H9 (cell line): Measurements from ENCODE around the gene SYT11. TPM values are rescaled to one million over a fixed set of nuclear protein-coding genes. Genes with fewer than 3 reads are reported as not detected.

Experiments
- DNase-seq: peaks from one replicate; pipeline ENCODE4 v3.0.0-alpha.2; 2017
- H2AFZ ChIP-seq: one replicate; pipeline ENCODE4 v1.6.1; 2013; ENCODE audit warnings: mild to moderate bottlenecking, low read length, control low read depth, moderate library complexity
- H2AK5ac ChIP-seq: 2 replicates; pipeline ENCODE4 v1.6.1; 2013; ENCODE audit warnings: low read length, control low read depth, mixed read lengths; ENCODE audit not compliant: insufficient read length
- H2BK120ac ChIP-seq: one replicate; pipeline ENCODE4 v1.6.1; 2013; ENCODE audit warnings: low read depth, mild to moderate bottlenecking, low read length, control low read depth, inconsistent platforms; ENCODE audit not compliant: poor library complexity, severe bottlenecking
- H2BK12ac ChIP-seq: 2 replicates; pipeline ENCODE4 v1.6.1; 2013; ENCODE audit warnings: low read length, control low read depth, mixed read lengths, low read depth; ENCODE audit not compliant: insufficient read length
- H2BK15ac ChIP-seq: 2 replicates; pipeline ENCODE4 v1.6.1; 2013; ENCODE audit warnings: low read depth, low read length, control low read depth
- H2BK20ac ChIP-seq: one replicate; pipeline ENCODE4 v1.6.1; 2013; ENCODE audit warnings: low read depth, mild to moderate bottlenecking, low read length, control low read depth, inconsistent platforms; ENCODE audit not compliant: poor library complexity, severe bottlenecking
- H2BK5ac ChIP-seq: 2 replicates; pipeline ENCODE4 v1.6.1; 2013; ENCODE audit warnings: low read length, control low read depth, mixed read lengths; ENCODE audit not compliant: insufficient read length
- H3K14ac ChIP-seq: 2 replicates; pipeline ENCODE4 v1.6.1; 2013; ENCODE audit warnings: low read length, control low read depth; ENCODE audit not compliant: insufficient read depth
- H3K18ac ChIP-seq: 2 replicates; pipeline ENCODE4 v1.6.1; 2013; ENCODE audit warnings: low read depth, mild to moderate bottlenecking, mixed read lengths, low read length, control low read depth; ENCODE audit not compliant: insufficient read length
- H3K23ac ChIP-seq: 2 replicates; pipeline ENCODE4 v1.6.1; 2013; ENCODE audit warnings: low read length, control low read depth, mixed read lengths, low read depth; ENCODE audit not compliant: insufficient read length
- H3K23me2 ChIP-seq: 2 replicates; pipeline ENCODE4 v1.6.1; 2013; ENCODE audit warnings: low read depth, mild to moderate bottlenecking, mixed read lengths, low read length, control low read depth; ENCODE audit not compliant: insufficient read length, poor library complexity, severe bottlenecking
- H3K27ac ChIP-seq: 2 replicates; pipeline ENCODE4 v1.5.1; 2013; ENCODE audit warnings: low read length, control low read depth, mixed read lengths, low read depth; ENCODE audit not compliant: insufficient read length
- H3K27me3 ChIP-seq: 2 replicates; pipeline ENCODE4 v1.6.1; 2013; ENCODE audit warnings: low read length, control low read depth, inconsistent platforms; ENCODE audit not compliant: insufficient read depth
- H3K4ac ChIP-seq: 2 replicates; pipeline ENCODE4 v1.6.1; 2013; ENCODE audit warnings: low read depth, mild to moderate bottlenecking, control low read depth, inconsistent platforms, low read length, moderate library complexity
- H3K4me1 ChIP-seq: 2 replicates; pipeline ENCODE4 v1.6.1; 2013; ENCODE audit warnings: low read length, control low read depth, inconsistent platforms; ENCODE audit not compliant: insufficient read depth
- H3K4me2 ChIP-seq: 2 replicates; pipeline ENCODE4 v1.6.1; 2013; ENCODE audit warnings: low read length, control low read depth, mixed read lengths; ENCODE audit not compliant: insufficient read length, insufficient read depth
- H3K56ac ChIP-seq: 2 replicates; pipeline ENCODE4 v1.6.1; 2013; ENCODE audit warnings: low read depth, mild to moderate bottlenecking, mixed read lengths, low read length, control low read depth; ENCODE audit not compliant: insufficient read length
- H3K79me1 ChIP-seq: 2 replicates; pipeline ENCODE4 v1.6.1; 2013; ENCODE audit warnings: low read depth, mild to moderate bottlenecking, moderate library complexity, low read length, control low read depth, inconsistent platforms; ENCODE audit not compliant: insufficient read depth, poor library complexity, severe bottlenecking
- H3K79me2 ChIP-seq: 2 replicates; pipeline ENCODE4 v1.6.1; 2013; ENCODE audit warnings: low read length, control low read depth, inconsistent platforms; ENCODE audit not compliant: insufficient read depth
- H3K9ac ChIP-seq: 2 replicates; pipeline ENCODE4 v1.6.1; 2013; ENCODE audit warnings: low read length, control low read depth, mixed read lengths; ENCODE audit not compliant: insufficient read length; ENCODE audit errors: extremely low read depth
- H3K9me3 ChIP-seq: one replicate; pipeline ENCODE4 v1.6.1; 2013; ENCODE audit warnings: low read depth, low read length, inconsistent platforms; ENCODE audit not compliant: control insufficient read depth
- H3T11ph ChIP-seq: one replicate; pipeline ENCODE4 v1.6.1; 2013; ENCODE audit warnings: mild to moderate bottlenecking, low read length, control low read depth, inconsistent platforms
- H4K20me1 ChIP-seq: one replicate; pipeline ENCODE4 v1.6.1; 2013; ENCODE audit not compliant: control insufficient read depth, insufficient read length, insufficient read depth
- H4K5ac ChIP-seq: 2 replicates; pipeline ENCODE4 v1.6.1; 2013; ENCODE audit warnings: low read depth, mild to moderate bottlenecking, mixed read lengths, low read length, control low read depth; ENCODE audit not compliant: insufficient read length
- H4K8ac ChIP-seq: replicated peaks from 2 replicates; pipeline ENCODE4 v1.6.1; 2013; ENCODE audit warnings: low read length, control low read depth, mixed read lengths, low read depth; ENCODE audit not compliant: insufficient read length
- H4K91ac ChIP-seq: 2 replicates; pipeline ENCODE4 v1.6.1; 2013; ENCODE audit warnings: low read depth, mild to moderate bottlenecking, moderate library complexity, mixed read lengths, low read length, control low read depth; ENCODE audit not compliant: insufficient read length
- H3K27ac Mint-ChIP-seq, 3 experiments: 2 replicates in 2 of 3; 3 replicates in 1 of 3; pipeline ENCODE4 v1.8.0; 2020 to 2021; ENCODE audit warnings: mixed read lengths in 3 of 3, mild to moderate bottlenecking in 1 of 3, moderate library complexity in 1 of 3
- H3K27me3 Mint-ChIP-seq: 2 replicates; pipeline ENCODE4 v1.8.0; 2021; ENCODE audit warnings: low read depth, mild to moderate bottlenecking, moderate library complexity, mixed read lengths
- H3K36me3 Mint-ChIP-seq, 3 experiments: 2 replicates in 2 of 3; 3 replicates in 1 of 3; pipeline ENCODE4 v1.8.0; 2020 to 2021; ENCODE audit warnings: low read depth in 3 of 3, mixed read lengths in 3 of 3; ENCODE audit not compliant: insufficient read depth in 1 of 3
- H3K4me1 Mint-ChIP-seq, 2 experiments: 2 replicates each; pipeline ENCODE4 v1.8.0; 2020; ENCODE audit warnings: mixed read lengths in 2 of 2
- H3K4me3 Mint-ChIP-seq, 2 experiments: 2 replicates in 1 of 2; 3 replicates in 1 of 2; pipeline ENCODE4 v1.8.0; 2020 to 2021; ENCODE audit warnings: mild to moderate bottlenecking in 2 of 2, mixed read lengths in 2 of 2, moderate library complexity in 1 of 2
- H3K9me3 Mint-ChIP-seq, 2 experiments: 2 replicates in 1 of 2; 3 replicates in 1 of 2; pipeline ENCODE4 v1.8.0; 2020; ENCODE audit warnings: mild to moderate bottlenecking in 2 of 2, mixed read lengths in 2 of 2, moderate library complexity in 1 of 2
- WGBS: extraction: QIAGEN DNeasy Blood & Tissue Kit; methylation state at CpG from one replicate; pipeline ENCODE4 v1.1.7; 2013; ENCODE audit warnings: missing lambda C conversion rate, low lambda C conversion rate, mixed read lengths; ENCODE audit not compliant: insufficient read length; ENCODE audit errors: extremely low coverage; 5-methylcytosine and 5-hydroxymethylcytosine counted together
- total RNA-seq: library from RNA; stranded (reverse); gene quantifications from 2 replicates; pipeline ENCODE4 v1.2.1, GENCODE V29; 2021
- TF ChIP-seq, protein P1 (sequence below): fragments of 200-600 bp; sonication (generic); conservative IDR thresholded peaks from 3 replicates; pipeline ENCODE4 v1.8.0; 2021; ENCODE audit warnings: antibody characterized with exemption, mild to moderate bottlenecking

SYT11 gene
- total RNA-seq, 1 experiment from 2014 or later, result 0.28 TPM

DNA sequence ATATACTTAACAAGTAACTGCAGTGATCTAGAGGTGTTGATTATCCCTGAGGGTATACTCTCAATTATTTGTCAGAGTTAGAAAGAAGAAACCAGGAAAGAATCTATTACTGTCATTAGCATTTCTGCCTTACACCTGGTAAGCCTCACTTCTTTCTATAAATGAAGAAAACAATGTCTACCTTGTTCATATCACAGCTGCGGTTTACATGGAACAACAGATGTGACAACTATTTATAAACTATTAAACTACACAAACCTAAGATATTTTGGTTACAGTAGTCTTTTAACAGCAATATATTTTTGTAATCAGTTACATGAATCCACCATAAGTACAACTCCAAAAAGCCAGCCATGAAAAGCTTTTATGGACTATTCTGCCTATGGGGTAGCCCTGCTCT is 43.0 kb upstream of the SYT11 start:
- H4K5ac ChIP-seq, result no peak overlapping the region
- H3K79me1 ChIP-seq, result no peaks in the 10 kb centered on the region
- no peak overlapping the region for H3K27ac ChIP-seq
- H3K4me2 ChIP-seq, result no peak overlapping the region
- no peak overlapping the region for H2BK12ac ChIP-seq
- DNase-seq, result no peak
- no peak overlapping the region for H4K8ac ChIP-seq
- Mint-ChIP-seq H3K36me3 (peaks cover 36 to 76% (median 66%) of the 10 kb centered on the region in 3 experiments; a peak in 6 of 7 replicates), H3K9me3 (no peaks in the 10 kb centered on the region), H3K4me1 (peaks cover 12% of the 10 kb centered on the region in 2 experiments), H3K27ac (no peak overlapping the region), H3K4me3 (no peak overlapping the region), H3K27me3 (no peaks in the 10 kb centered on the region)
- no peaks in the 10 kb centered on the region for H3K23me2 ChIP-seq
- no peak overlapping the region for H2AK5ac ChIP-seq
- H2AFZ ChIP-seq, result no peak overlapping the region
- no peak overlapping the region for H3K23ac ChIP-seq
- no peaks in the 10 kb centered on the region for H4K20me1 ChIP-seq
- no peaks in the 10 kb centered on the region for H3K9me3 ChIP-seq
- no peaks in the 10 kb centered on the region for H3K4me1 ChIP-seq
- H2BK20ac ChIP-seq, result no peak overlapping the region
- H3K14ac ChIP-seq, result no peak overlapping the region
- no peak overlapping the region for H2BK5ac ChIP-seq
- H3K9ac ChIP-seq, result no peak overlapping the region
- no peaks in the 10 kb centered on the region for H3K79me2 ChIP-seq
- WGBS, result no CpG with 5 or more reads among the region's 1 CpG
- TF ChIP-seq, protein P1, sequence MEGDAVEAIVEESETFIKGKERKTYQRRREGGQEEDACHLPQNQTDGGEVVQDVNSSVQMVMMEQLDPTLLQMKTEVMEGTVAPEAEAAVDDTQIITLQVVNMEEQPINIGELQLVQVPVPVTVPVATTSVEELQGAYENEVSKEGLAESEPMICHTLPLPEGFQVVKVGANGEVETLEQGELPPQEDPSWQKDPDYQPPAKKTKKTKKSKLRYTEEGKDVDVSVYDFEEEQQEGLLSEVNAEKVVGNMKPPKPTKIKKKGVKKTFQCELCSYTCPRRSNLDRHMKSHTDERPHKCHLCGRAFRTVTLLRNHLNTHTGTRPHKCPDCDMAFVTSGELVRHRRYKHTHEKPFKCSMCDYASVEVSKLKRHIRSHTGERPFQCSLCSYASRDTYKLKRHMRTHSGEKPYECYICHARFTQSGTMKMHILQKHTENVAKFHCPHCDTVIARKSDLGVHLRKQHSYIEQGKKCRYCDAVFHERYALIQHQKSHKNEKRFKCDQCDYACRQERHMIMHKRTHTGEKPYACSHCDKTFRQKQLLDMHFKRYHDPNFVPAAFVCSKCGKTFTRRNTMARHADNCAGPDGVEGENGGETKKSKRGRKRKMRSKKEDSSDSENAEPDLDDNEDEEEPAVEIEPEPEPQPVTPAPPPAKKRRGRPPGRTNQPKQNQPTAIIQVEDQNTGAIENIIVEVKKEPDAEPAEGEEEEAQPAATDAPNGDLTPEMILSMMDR, result no peak
- no peak overlapping the region for H2BK15ac ChIP-seq
- no peak overlapping the region for H2BK120ac ChIP-seq
- no peak overlapping the region for H3K56ac ChIP-seq
- H3K27me3 ChIP-seq, result no peaks in the 10 kb centered on the region
- H3K18ac ChIP-seq, result no peak overlapping the region
- H3K4ac ChIP-seq, result no peak overlapping the region
- H4K91ac ChIP-seq, result no peak overlapping the region
- H3T11ph ChIP-seq, result no peak overlapping the region
